K562 (cell line): ENCODE data around the gene FERMT3. TPM values are rescaled to one million over a fixed set of nuclear protein-coding genes. Genes with fewer than 3 reads are reported as not detected.

Experiments used
- CBFA2T2 ChIP-seq: fragments of 450-650 bp; conservative IDR thresholded peaks from 2 replicates; pipeline ENCODE4 v1.6.1; 2017; ENCODE audit warnings: mild to moderate bottlenecking
- MBD2 ChIP-seq: sonication (generic); IDR thresholded peaks from 2 replicates; pipeline ENCODE4 v1.6.1; 2016; ENCODE audit warnings: low read depth, borderline replicate concordance
- NFIC ChIP-seq: fragments of 450-650 bp; IDR thresholded peaks from 2 replicates; pipeline ENCODE4 v1.6.1; 2017; ENCODE audit warnings: mild to moderate bottlenecking, inconsistent platforms
- NFYB ChIP-seq: IDR thresholded peaks from 2 replicates; pipeline ENCODE4 v1.6.1; 2011; ENCODE audit warnings: mild to moderate bottlenecking, moderate library complexity; ENCODE audit not compliant: insufficient read length; ENCODE audit errors: extremely low read depth
- PHF20 ChIP-seq: fragments of 450-650 bp; IDR thresholded peaks from 2 replicates; pipeline ENCODE4 v1.6.1; 2018; ENCODE audit not compliant: partially characterized antibody
- PKNOX1 ChIP-seq: fragments of 450-650 bp; IDR thresholded peaks from 2 replicates; pipeline ENCODE4 v1.6.1; 2016
- REST ChIP-seq, 2 experiments: fragments of 450-650 bp; formaldehyde crosslinking in 1 of 2; IDR thresholded peaks; 2 replicates each; pipeline versions ENCODE4 v1.4.0 to v1.6.1; 2014 to 2020; ENCODE audit warnings: mild to moderate bottlenecking in 2 of 2, borderline replicate concordance in 1 of 2, low read depth in 1 of 2
- SAFB ChIP-seq: fragments of 200-400 bp; formaldehyde crosslinking; IDR thresholded peaks from 2 replicates; pipeline ENCODE4 v1.6.1; 2017; ENCODE audit warnings: low read depth, low read length, borderline replicate concordance
- TAF1 ChIP-seq: IDR thresholded peaks from 2 replicates; pipeline ENCODE4 v1.6.1; 2011; ENCODE audit warnings: mild to moderate bottlenecking, low read length, moderate library complexity; ENCODE audit not compliant: insufficient read depth, control insufficient read depth, severe bottlenecking; ENCODE audit errors: extremely low read depth
- ZNF263 ChIP-seq: sonication (generic); formaldehyde crosslinking; IDR thresholded peaks from 2 replicates; pipeline ENCODE4 v1.8.0; 2022; ENCODE audit warnings: mild to moderate bottlenecking, missing genetic modification reagents, borderline replicate concordance
- ZNF274 ChIP-seq: IDR thresholded peaks from 2 replicates; pipeline ENCODE4 v1.6.1; 2011; ENCODE audit warnings: low read depth, mild to moderate bottlenecking, low read length, moderate library complexity, borderline replicate concordance
- polyA plus RNA-seq, 8 experiments: library from polyadenylated mRNA; depleted of rRNA in 4 of 8; stranded (reverse) in 5 of 8; unstranded in 3 of 8; fragments of >200 nt; fragmentation: Nextera tagmentation in 2 of 8; fragmentation: Illumina TruSeq in 1 of 8; extraction: Ambion mirVana in 2 of 8; extraction: Trizol in 1 of 8; gene quantifications; 2 replicates each; pipeline versions ENCODE4 v1.2.1 to v1.2.3, GENCODE V29; 2011 to 2014; ENCODE audit warnings: inconsistent platforms in 1 of 8, missing spikeins in 1 of 8
- total RNA-seq, 7 experiments: library from RNA; depleted of rRNA in 6 of 7; stranded (reverse); fragments of >200 nt in 6 of 7; fragmentation: Illumina TruSeq in 2 of 7; extraction: Trizol in 2 of 7; gene quantifications; 2 replicates each; pipeline versions ENCODE4 v1.2.1 to v1.2.3, GENCODE V29; 2011 to 2021; ENCODE audit warnings: low replicate concordance in 1 of 7
- TF ChIP-seq, protein P1 (sequence below), 3 experiments: fragments of 200-800 bp in 1 of 3; sonication (Bioruptor generic) in 1 of 3; sonication (generic) in 1 of 3; formaldehyde crosslinking in 1 of 3; IDR thresholded peaks; 2 replicates each; pipeline versions ENCODE4 v1.6.1 to v1.8.0; 2016 to 2022; ENCODE audit warnings: mild to moderate bottlenecking in 2 of 3, missing compliant biosample characterization in 2 of 3, missing genetic modification characterization in 2 of 3, missing genetic modification reagents in 1 of 3
- TF ChIP-seq, protein P2 (sequence below): fragments of 450-650 bp; IDR thresholded peaks from 2 replicates; pipeline ENCODE4 v1.6.1; 2016; ENCODE audit warnings: antibody characterized with exemption

The FERMT3 gene
- total and polyA plus RNA-seq, 9 of the 15 experiments (the other 6 are each of a cell fraction or from before 2014, with no cell fraction given) = 3.2 to 275 (median 79.7) TPM

- TF ChIP-seq REST (IDR thresholded peaks at IDR 0.05; ENCODE audit: borderline replicate concordance) (no peak), REST (CRISPR knock-in tag; IDR thresholded peaks at IDR 0.05; ENCODE audit: low read depth) (peak; percentile 56; the same call in 1 of the 2 replicates), NFIC (0 out of 2 replicates have a peak, but pooled peaks have one; percentile 4), NFYB (peak; percentile 39), PHF20 (no peak), PKNOX1 (peak; percentile 91), MBD2 (0 out of 2 replicates have a peak, but pooled peaks have one; percentile 44), CBFA2T2 (no peak), ZNF274 (peak; percentile 20; the same call in 1 of the 2 replicates), ZNF263 (peak; percentile 52; the same call in 1 of the 2 replicates), SAFB (no peak), TAF1 (peak; percentile 71)
- TF ChIP-seq, protein P1, sequence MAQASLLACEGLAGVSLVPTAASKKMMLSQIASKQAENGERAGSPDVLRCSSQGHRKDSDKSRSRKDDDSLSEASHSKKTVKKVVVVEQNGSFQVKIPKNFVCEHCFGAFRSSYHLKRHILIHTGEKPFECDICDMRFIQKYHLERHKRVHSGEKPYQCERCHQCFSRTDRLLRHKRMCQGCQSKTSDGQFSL (CRISPR knock-in tag; IDR thresholded peaks at IDR 0.05) = no peak
- TF ChIP-seq, protein P1 (tag; IDR thresholded peaks at IDR 0.05) = no peak
- TF ChIP-seq, protein P2, sequence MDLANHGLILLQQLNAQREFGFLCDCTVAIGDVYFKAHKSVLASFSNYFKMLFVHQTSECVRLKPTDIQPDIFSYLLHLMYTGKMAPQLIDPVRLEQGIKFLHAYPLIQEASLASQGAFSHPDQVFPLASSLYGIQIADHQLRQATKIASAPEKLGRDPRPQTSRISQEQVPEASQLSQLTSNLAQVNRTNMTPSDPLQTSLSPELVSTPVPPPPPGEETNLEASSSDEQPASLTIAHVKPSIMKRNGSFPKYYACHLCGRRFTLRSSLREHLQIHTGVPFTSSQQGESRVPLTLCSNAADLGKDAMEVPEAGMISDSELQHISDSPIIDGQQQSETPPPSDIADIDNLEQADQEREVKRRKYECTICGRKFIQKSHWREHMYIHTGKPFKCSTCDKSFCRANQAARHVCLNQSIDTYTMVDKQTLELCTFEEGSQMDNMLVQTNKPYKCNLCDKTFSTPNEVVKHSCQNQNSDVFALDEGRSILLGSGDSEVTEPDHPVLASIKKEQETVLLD = 0 out of 2 replicates have a peak, but pooled peaks have one; percentile 4
These were observed 23.9 kb downstream of the FERMT3 start, which contains the start of gene DNAJC4 (continued) for GRCh38 chr11:64230171-64230984.
